GM23338 (cell line): ENCODE measurements around the gene S100B.
A peak's percentile ranks its signal among the peaks of the same experiment; 100 is the strongest.

ENCODE experiments used
- EZH2 ChIP-seq: fragments of 200-600 bp; sonication (generic); IDR thresholded peaks from one replicate; pipeline ENCODE4 v1.8.0; 2017; ENCODE audit warnings: antibody characterized with exemption, mild to moderate bottlenecking, low read depth; ENCODE audit not compliant: unreplicated experiment
- JUNB ChIP-seq: IDR thresholded peaks from one replicate; pipeline ENCODE4 v1.6.1; 2016; ENCODE audit warnings: antibody characterized with exemption; ENCODE audit not compliant: unreplicated experiment
- TF ChIP-seq, protein P1 (sequence below), 2 experiments: fragments of 200-600 bp in 1 of 2; sonication (generic) in 1 of 2; conservative IDR thresholded peaks; 2 replicates each; pipeline versions ENCODE4 v1.5.1 to v1.6.1; 2016 to 2017; ENCODE audit warnings: antibody characterized with exemption in 2 of 2, low read depth in 2 of 2, mild to moderate bottlenecking in 2 of 2, moderate library complexity in 1 of 2

DNA sequence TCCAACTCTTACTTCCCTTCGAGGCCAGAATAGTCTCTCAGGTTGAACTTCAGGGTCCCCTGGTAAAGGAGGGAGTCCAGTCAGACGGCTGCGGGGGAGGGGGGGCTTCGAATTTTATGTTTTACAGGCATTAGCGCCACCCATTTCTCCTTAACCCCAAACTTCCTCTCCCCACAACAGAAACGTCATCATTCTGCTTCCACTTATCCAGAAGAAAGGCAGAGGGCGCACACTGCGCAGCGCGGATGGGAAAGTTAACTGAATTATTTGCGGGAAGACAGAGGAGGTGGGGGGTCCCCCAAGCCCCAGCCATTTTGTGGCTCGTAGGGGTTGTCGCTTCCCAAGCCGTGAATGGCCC, 30.1 kb upstream of the S100B start:
- TF ChIP-seq, protein P1, sequence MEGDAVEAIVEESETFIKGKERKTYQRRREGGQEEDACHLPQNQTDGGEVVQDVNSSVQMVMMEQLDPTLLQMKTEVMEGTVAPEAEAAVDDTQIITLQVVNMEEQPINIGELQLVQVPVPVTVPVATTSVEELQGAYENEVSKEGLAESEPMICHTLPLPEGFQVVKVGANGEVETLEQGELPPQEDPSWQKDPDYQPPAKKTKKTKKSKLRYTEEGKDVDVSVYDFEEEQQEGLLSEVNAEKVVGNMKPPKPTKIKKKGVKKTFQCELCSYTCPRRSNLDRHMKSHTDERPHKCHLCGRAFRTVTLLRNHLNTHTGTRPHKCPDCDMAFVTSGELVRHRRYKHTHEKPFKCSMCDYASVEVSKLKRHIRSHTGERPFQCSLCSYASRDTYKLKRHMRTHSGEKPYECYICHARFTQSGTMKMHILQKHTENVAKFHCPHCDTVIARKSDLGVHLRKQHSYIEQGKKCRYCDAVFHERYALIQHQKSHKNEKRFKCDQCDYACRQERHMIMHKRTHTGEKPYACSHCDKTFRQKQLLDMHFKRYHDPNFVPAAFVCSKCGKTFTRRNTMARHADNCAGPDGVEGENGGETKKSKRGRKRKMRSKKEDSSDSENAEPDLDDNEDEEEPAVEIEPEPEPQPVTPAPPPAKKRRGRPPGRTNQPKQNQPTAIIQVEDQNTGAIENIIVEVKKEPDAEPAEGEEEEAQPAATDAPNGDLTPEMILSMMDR (conservative IDR thresholded peaks at IDR 0.05; ENCODE audit: low read depth in 2 of 2), result peak in 1 of 2 experiments; percentile 36; a peak in 2 of 4 replicates
- TF ChIP-seq JUNB (no peak), EZH2 (no peak)
